CD4-positive, alpha-beta memory T cell (primary cell): ENCODE results near the gene ENG. TPM values are rescaled to one million over a fixed set of nuclear protein-coding genes. Genes with fewer than 3 reads are reported as not detected.
"Not testable (repeated sequence)": the region's sequence is repeated elsewhere in the genome, so short reads cannot be mapped to it uniquely, and the experiment has no call there.

Experiments
- CTCF ChIA-PET: fragments of 350-600 bp; sonication (Branson Sonifier 250); formaldehyde crosslinking; loops from one replicate; lab custom pipeline; 2021; ENCODE audit warnings: inconsistent platforms; ENCODE audit not compliant: partially characterized antibody; lab: Charles Lee
- POLR2A ChIA-PET: fragments of 350-600 bp; sonication (Branson Sonifier 250); formaldehyde crosslinking; loops from one replicate; lab custom pipeline; 2021; ENCODE audit not compliant: partially characterized antibody; lab: Charles Lee
- DNase-seq, 5 donors: peaks; one replicate each; pipeline versions ENCODE4 v3.0.0 to v3.0.0-alpha.2; 2020 to 2022; ENCODE audit warnings: mixed read lengths in 1 of 5
- H3K27ac ChIP-seq: one replicate; pipeline ENCODE4 v1.7.0; 2013; ENCODE audit warnings: low read depth, low read length
- H3K27me3 ChIP-seq: 2 replicates; pipeline ENCODE4 v1.7.0; 2013; ENCODE audit warnings: mild to moderate bottlenecking, low read length, moderate library complexity; ENCODE audit not compliant: insufficient read depth
- H3K36me3 ChIP-seq: 2 replicates; pipeline ENCODE4 v1.7.0; 2013; ENCODE audit warnings: mild to moderate bottlenecking, low read length, moderate library complexity; ENCODE audit not compliant: insufficient read depth
- H3K4me1 ChIP-seq: 2 replicates; pipeline ENCODE4 v1.7.0; 2013; ENCODE audit warnings: mild to moderate bottlenecking, low read length, moderate library complexity; ENCODE audit not compliant: insufficient read depth
- H3K4me3 ChIP-seq, 2 donors: one replicate each; pipeline ENCODE4 v1.7.0; 2013; ENCODE audit warnings: low read length in 2 of 2, mild to moderate bottlenecking in 1 of 2
- H3K9me3 ChIP-seq, 2 donors: one replicate each; pipeline ENCODE4 v1.7.0; 2013; ENCODE audit warnings: low read length in 2 of 2, control low read depth in 1 of 2; ENCODE audit not compliant: control insufficient read depth in 1 of 2
- H3K27ac Mint-ChIP-seq, 7 donors: one replicate each; pipeline ENCODE4 v1.8.0; 2020 to 2021; ENCODE audit warnings: mixed read lengths in 7 of 7, mild to moderate bottlenecking in 6 of 7, inconsistent platforms in 3 of 7, moderate library complexity in 3 of 7
- H3K27me3 Mint-ChIP-seq, 2 donors: one replicate each; pipeline ENCODE4 v1.8.0; 2020 to 2021; ENCODE audit warnings: mixed read lengths in 2 of 2
- H3K36me3 Mint-ChIP-seq, 2 donors: one replicate each; pipeline ENCODE4 v1.8.0; 2020 to 2021; ENCODE audit warnings: mixed read lengths in 2 of 2, inconsistent platforms in 1 of 2, mild to moderate bottlenecking in 1 of 2
- H3K4me1 Mint-ChIP-seq, 4 donors: one replicate each; pipeline ENCODE4 v1.8.0; 2020 to 2021; ENCODE audit warnings: mixed read lengths in 4 of 4, mild to moderate bottlenecking in 1 of 4
- H3K4me3 Mint-ChIP-seq, 8 donors: one replicate each; pipeline ENCODE4 v1.8.0; 2020 to 2021; ENCODE audit warnings: mixed read lengths in 8 of 8, mild to moderate bottlenecking in 7 of 8, moderate library complexity in 6 of 8, inconsistent platforms in 3 of 8
- H3K9me3 Mint-ChIP-seq, 8 donors: one replicate each; pipeline ENCODE4 v1.8.0; 2020 to 2021; ENCODE audit warnings: mixed read lengths in 8 of 8, mild to moderate bottlenecking in 5 of 8, inconsistent platforms in 3 of 8, moderate library complexity in 1 of 8
- intact Hi-C: fragments of 100-400 bp; cut with micrococcal nuclease; formaldehyde crosslinking; loops from one replicate; pipeline ENCODE4 v1.15.1; 2023
- polyA plus RNA-seq, 2 donors: library from polyadenylated mRNA; unstranded; fragments of 300-500 nt; fragmentation: Illumina TruSeq; gene quantifications; one replicate each; pipeline ENCODE4 v1.2.3, GENCODE V29; 2021
- total RNA-seq, 2 experiments: library from RNA; stranded (reverse); gene quantifications; one replicate each; pipeline ENCODE4 v1.2.3, GENCODE V29; 2021

ENG gene
- total and polyA plus RNA-seq, 4 experiments from 2014 or later: 2.0 to 13.8 (median 8.9) TPM

DNA sequence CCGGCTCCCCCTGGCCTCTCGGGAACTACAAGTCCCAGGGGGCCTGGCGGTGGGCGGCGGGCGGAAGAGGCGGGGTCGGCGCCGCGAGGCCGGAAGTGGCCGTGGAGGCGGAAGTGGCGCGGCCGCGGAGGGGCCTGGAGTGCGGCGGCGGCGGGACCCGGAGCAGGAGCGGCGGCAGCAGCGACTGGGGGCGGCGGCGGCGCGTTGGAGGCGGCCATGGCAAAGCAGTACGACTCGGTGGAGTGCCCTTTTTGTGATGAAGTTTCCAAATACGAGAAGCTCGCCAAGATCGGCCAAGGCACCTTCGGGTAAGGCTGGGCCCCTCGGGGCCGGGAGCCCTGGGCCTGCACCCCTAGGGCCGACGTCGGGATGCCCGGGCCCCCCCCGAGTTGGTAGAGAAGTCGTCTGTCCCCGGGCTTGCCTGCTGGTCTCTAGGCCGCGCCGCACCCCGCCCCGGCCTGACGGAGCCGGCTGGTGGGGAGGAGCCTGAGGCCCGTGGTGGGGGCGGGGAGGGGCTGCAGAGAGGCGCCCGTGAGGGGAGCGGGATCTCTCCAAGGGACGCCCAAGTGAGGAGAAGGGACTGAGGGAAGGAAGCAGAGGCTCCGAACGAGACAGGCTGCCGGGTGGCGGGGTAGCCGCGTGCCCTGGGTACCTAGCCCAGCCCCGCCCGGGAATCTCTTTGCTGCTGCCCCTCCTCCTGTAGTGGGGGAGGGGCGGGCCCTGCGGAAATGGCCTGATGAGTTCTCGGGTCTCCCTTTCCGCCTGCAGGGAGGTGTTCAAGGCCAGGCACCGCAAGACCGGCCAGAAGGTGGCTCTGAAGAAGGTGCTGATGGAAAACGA is 68.3 kb downstream of the ENG start, which contains the start of gene CDK9:
TSS of gene CDK9 (plus strand) at position 102 of the 840 bp plus-strand sequence. CDS start at position 217, 115 bp downstream.
- Mint-ChIP-seq H3K4me3 (peak within 1 kb of the TSS; percentile 88 to 94 (median 90)), H3K9me3 (no peaks in the 10 kb centered on the region)
- intact Hi-C loops: loop anchor here (1.0 to 10.0 kb wide), 14 partner anchors 10 to 362 kb away; partner anchors contain the start of genes FPGS, LRSAM1, NAIF1 and RPL12

GRCh38 chr9:127785023-127785932 is 69.2 kb downstream of the ENG start:
- POLR2A ChIA-PET: interaction anchor here (0.6 to 12.3 kb wide), 33 partner anchors 12 to 560 kb away, joined by 3 to 377 read pairs (median 5); partner anchors contain the start of genes DPM2, ENG, FPGS and LRSAM1
- peaks cover 30 to 38% of the 10 kb centered on the region in 2 donors for H3K36me3 Mint-ChIP-seq

More for the DNA sequence above, 68.3 kb downstream of the ENG start, which contains the start of gene CDK9:
- H3K27ac Mint-ChIP-seq: peak within 1 kb of the TSS; percentile 93 to 99 (median 97)
- POLR2A ChIA-PET: interaction anchor here (0.6 to 12.3 kb wide), 30 partner anchors 11 to 561 kb away, joined by 3 to 377 read pairs (median 6); partner anchors contain the start of genes DPM2, ENG, FPGS and LRSAM1
- peaks cover 34 to 72% (median 48%) of the 10 kb centered on the region in 4 donors for H3K4me1 Mint-ChIP-seq
- H3K4me1 ChIP-seq: peaks cover 59% of the 10 kb centered on the region
- H3K36me3 Mint-ChIP-seq: peaks cover 32 to 42% of the 10 kb centered on the region in 2 donors
- no peaks in the 10 kb centered on the region for H3K27me3 Mint-ChIP-seq
- peak within 1 kb of the TSS; percentile 76 to 80 for H3K4me3 ChIP-seq
- CTCF ChIA-PET: interaction anchor here (0.8 to 6.7 kb wide), 17 partner anchors 11 to 137 kb away, joined by 3 to 128 read pairs (median 5); partner anchors contain the start of genes FPGS and TOR2A
- H3K27me3 ChIP-seq: no peaks in the 10 kb centered on the region
- H3K9me3 ChIP-seq: no peaks in the 10 kb centered on the region
- H3K36me3 ChIP-seq: peaks cover 42% of the 10 kb centered on the region
- DNase-seq: peak; percentile 90 to 98 (median 95)
- peak within 1 kb of the TSS; percentile 86 for H3K27ac ChIP-seq

GRCh38 chr9:127783111-127784008 is 71.1 kb downstream of the ENG start:
- H3K4me1 ChIP-seq: peaks cover 79% of the 10 kb centered on the region
- intact Hi-C loops: loop anchor here (2.0 to 10.0 kb wide), 2 partner anchors 251 to 333 kb away; partner anchors contain the start of genes LRSAM1 and RPL12
- peak overlapping the region; percentile 73 for H3K27ac ChIP-seq
- DNase-seq: peak; percentile 75 to 86 (median 80)
- H3K36me3 ChIP-seq: peaks cover 14% of the 10 kb centered on the region
- Mint-ChIP-seq H3K27me3 (no peaks in the 10 kb centered on the region), H3K4me1 (peaks cover 36 to 76% (median 57%) of the 10 kb centered on the region in 4 donors), H3K9me3 (no peaks in the 10 kb centered on the region), H3K4me3 (peak overlapping the region; percentile 72 to 91 (median 82)), H3K36me3 (peaks cover 13 to 23% of the 10 kb centered on the region in 2 donors), H3K27ac (peak overlapping the region; percentile 93 to 99 (median 97))
- CTCF ChIA-PET: interaction anchor here (1.1 to 6.7 kb wide), 8 partner anchors 10 to 138 kb away, joined by 3 to 128 read pairs (median 8); partner anchors contain the start of gene TOR2A
- no peaks in the 10 kb centered on the region for H3K9me3 ChIP-seq
- H3K27me3 ChIP-seq: no peaks in the 10 kb centered on the region
- POLR2A ChIA-PET: interaction anchor here (0.8 to 12.3 kb wide), 14 partner anchors 14 to 284 kb away, joined by 3 to 377 read pairs (median 12); partner anchors contain the start of genes FPGS, NAIF1, PTRH1 and SLC25A25
- peak overlapping the region; percentile 23 to 44 for H3K4me3 ChIP-seq

More at GRCh38 chr9:127785023-127785932, 69.2 kb downstream of the ENG start:
- H3K36me3 ChIP-seq: peaks cover 33% of the 10 kb centered on the region
- H3K27ac Mint-ChIP-seq: peak overlapping the region; percentile 93 to 99 (median 97)
- peaks cover 68% of the 10 kb centered on the region for H3K4me1 ChIP-seq
- no peaks in the 10 kb centered on the region for H3K9me3 Mint-ChIP-seq
- H3K27me3 ChIP-seq: no peaks in the 10 kb centered on the region
- intact Hi-C loops: loop anchor here (1.0 to 10.0 kb wide), 11 partner anchors 9 to 361 kb away; partner anchors contain the start of genes LRSAM1, NAIF1, RPL12 and SLC25A25
- H3K9me3 ChIP-seq: no peaks in the 10 kb centered on the region
- peak overlapping the region in 1 of 2 donors; percentile 61 for H3K4me3 ChIP-seq
- DNase-seq: peak; percentile 89 to 93 (median 90)
- peaks cover 34 to 74% (median 49%) of the 10 kb centered on the region in 4 donors for H3K4me1 Mint-ChIP-seq
- H3K4me3 Mint-ChIP-seq: peak overlapping the region; percentile 80 to 93 (median 86)
- H3K27me3 Mint-ChIP-seq: no peaks in the 10 kb centered on the region
- peak overlapping the region; percentile 86 for H3K27ac ChIP-seq
- CTCF ChIA-PET: interaction anchor here (0.6 to 6.7 kb wide), 25 partner anchors 10 to 197 kb away, joined by 3 to 128 read pairs (median 5); partner anchors contain the start of genes FPGS, PTRH1, TOR2A and TTC16

DNA sequence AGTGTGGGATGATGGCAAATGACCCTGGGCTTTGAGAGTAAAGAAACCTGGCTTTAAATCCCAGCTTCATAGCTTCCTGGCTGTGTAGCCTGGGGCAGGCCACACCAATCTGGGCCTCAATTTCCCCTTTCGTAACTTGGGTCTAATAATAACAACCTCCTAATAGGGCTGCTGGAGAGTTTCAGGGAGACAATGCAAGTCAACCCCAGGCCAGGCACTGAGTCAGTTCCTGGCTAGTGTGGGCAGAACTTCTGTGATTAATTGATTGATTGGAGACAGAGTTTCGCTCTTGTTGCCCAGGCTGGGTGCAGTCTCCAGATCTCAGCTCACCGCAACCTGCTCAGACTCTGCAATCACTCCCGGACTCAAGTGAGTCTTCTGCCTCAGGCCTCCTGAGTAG is 72.7 kb downstream of the ENG start:
- ChIA-PET POLR2A (interaction anchor here (1.2 to 12.3 kb wide), 5 partner anchors 12 to 135 kb away, joined by 4 to 377 read pairs (median 22); partner anchors contain the start of genes ST6GALNAC4 and TOR2A), CTCF (interaction anchor here (0.9 to 6.7 kb wide), 5 partner anchors 9 to 78 kb away, joined by 3 to 128 read pairs (median 4); partner anchors contain the start of gene TOR2A)
- Mint-ChIP-seq H3K4me3 (peak overlapping the region in 6 of 8 donors; percentile 17 to 59 (median 46)), H3K27me3 (no peaks in the 10 kb centered on the region), H3K27ac (peak overlapping the region; percentile 86 to 98 (median 87)), H3K9me3 (no peaks in the 10 kb centered on the region), H3K4me1 (peaks cover 32 to 80% (median 57%) of the 10 kb centered on the region in 4 donors), H3K36me3 (peaks cover 3 to 17% of the 10 kb centered on the region in 2 donors)
- H3K9me3 ChIP-seq: no peaks in the 10 kb centered on the region
- no peak overlapping the region for H3K4me3 ChIP-seq
- H3K27me3 ChIP-seq: no peaks in the 10 kb centered on the region
- H3K4me1 ChIP-seq: peaks cover 68% of the 10 kb centered on the region
- DNase-seq: no peak
- intact Hi-C loops: loop anchor here (10.0 kb wide), 1 partner anchor 253 kb away; no protein-coding TSS in a partner anchor
- H3K36me3 ChIP-seq: no peaks in the 10 kb centered on the region
- peak overlapping the region; percentile 18 for H3K27ac ChIP-seq

DNA sequence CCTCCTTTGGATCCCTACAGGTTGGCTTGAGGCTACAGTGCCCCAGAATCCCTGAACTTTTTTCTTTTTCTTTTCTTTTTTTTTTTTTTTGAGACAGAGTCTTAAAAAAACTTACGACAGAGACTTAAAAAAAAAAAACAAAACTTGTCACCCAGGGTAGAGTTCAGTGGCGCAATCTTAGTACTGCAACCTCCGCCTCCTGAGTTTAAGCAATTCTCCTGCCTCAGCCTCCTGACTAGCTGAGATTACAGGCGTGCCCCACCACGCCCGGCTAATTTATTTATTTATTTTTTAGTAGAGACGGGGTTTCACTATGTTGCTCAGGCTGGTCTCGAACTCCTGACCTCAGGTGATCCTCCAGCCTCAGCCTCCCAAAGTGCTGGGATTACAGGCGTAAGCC is 73.5 kb downstream of the ENG start:
- DNase-seq, H3K9me3 ChIP-seq, H3K36me3 ChIP-seq, H3K4me3 ChIP-seq, H3K27me3 Mint-ChIP-seq, H3K27me3 ChIP-seq, H3K9me3 Mint-ChIP-seq: not testable (repeated sequence)
- H3K4me3 Mint-ChIP-seq: peak overlapping the region in 1 of 8 donors; percentile 43
- intact Hi-C loops: loop anchor here (10.0 kb wide), 1 partner anchor 254 kb away; no protein-coding TSS in a partner anchor
- Histone ChIP-seq H3K27ac (peak overlapping the region; percentile 91), H3K4me1 (peaks cover 71% of the 10 kb centered on the region)
- ChIA-PET POLR2A (interaction anchor here (12.3 kb wide), 1 partner anchor 11 kb away, joined by 377 read pairs; no protein-coding TSS in a partner anchor), CTCF (interaction anchor here (0.7 kb wide), 1 partner anchor 112 kb away, joined by 3 read pairs; no protein-coding TSS in a partner anchor)
- peaks cover 32 to 83% (median 62%) of the 10 kb centered on the region in 4 donors for H3K4me1 Mint-ChIP-seq
- H3K36me3 Mint-ChIP-seq: peaks cover 0 to 21% of the 10 kb centered on the region in 2 donors
- peak overlapping the region in 5 of 7 donors; percentile 59 to 97 (median 79) for H3K27ac Mint-ChIP-seq
